Fibroblast of lung (primary cell): ENCODE data around the gene TSC1. TPM values are rescaled to one million over a fixed set of nuclear protein-coding genes. Genes with fewer than 3 reads are reported as not detected.

Experiments used
- DNase-seq, 2 donors: peaks; one replicate each; pipeline versions ENCODE4 v3.0.0 to v3.0.0-alpha.2; 2010; ENCODE audit warnings: low read depth in 2 of 2
- H2AFZ ChIP-seq: 2 replicates; pipeline ENCODE4 v1.5.1; 2012; ENCODE audit warnings: low read length, control low read depth, inconsistent platforms
- H3K27ac ChIP-seq: 2 replicates; pipeline ENCODE4 v1.5.1; 2011; ENCODE audit warnings: low read length, control low read depth; ENCODE audit not compliant: insufficient read depth
- H3K27me3 ChIP-seq: 2 replicates; pipeline ENCODE4 v1.5.1; 2011; ENCODE audit warnings: mild to moderate bottlenecking, low read length; ENCODE audit not compliant: control insufficient read depth, insufficient read depth
- H3K36me3 ChIP-seq: 2 replicates; pipeline ENCODE4 v1.5.1; 2011; ENCODE audit warnings: low read length; ENCODE audit not compliant: control insufficient read depth, insufficient read depth
- H3K4me1 ChIP-seq: 2 replicates; pipeline ENCODE4 v1.5.1; 2011; ENCODE audit warnings: low read length; ENCODE audit not compliant: control insufficient read depth, insufficient read depth; ENCODE audit errors: extremely low read depth
- H3K4me2 ChIP-seq: 2 replicates; pipeline ENCODE4 v1.5.1; 2011; ENCODE audit warnings: low read length, control low read depth; ENCODE audit not compliant: insufficient read depth; ENCODE audit errors: extremely low read depth
- H3K4me3 ChIP-seq, 4 experiments: fragments of 200-600 bp in 1 of 4; sonication (generic) in 1 of 4; replicated peaks in 1 of 4; 2 replicates each; pipeline ENCODE4 v1.5.1; 2011 to 2016; ENCODE audit warnings: low read length in 4 of 4, low read depth in 3 of 4, mild to moderate bottlenecking in 3 of 4, control low read depth in 2 of 4, inconsistent platforms in 1 of 4, mixed read lengths in 1 of 4; ENCODE audit not compliant: insufficient read depth in 1 of 4; ENCODE audit errors: control extremely low read depth in 1 of 4
- H3K79me2 ChIP-seq: 2 replicates; pipeline ENCODE4 v1.5.1; 2012; ENCODE audit warnings: mild to moderate bottlenecking, low read length, inconsistent platforms; ENCODE audit not compliant: control insufficient read depth, insufficient read depth
- H3K9ac ChIP-seq: 2 replicates; pipeline ENCODE4 v1.5.1; 2011; ENCODE audit warnings: mild to moderate bottlenecking, low read length, control low read depth; ENCODE audit not compliant: insufficient read depth
- H3K9me3 ChIP-seq: 2 replicates; pipeline ENCODE4 v1.5.1; 2012; ENCODE audit warnings: low read depth, low read length; ENCODE audit not compliant: control insufficient read depth, insufficient read depth
- H4K20me1 ChIP-seq: 2 replicates; pipeline ENCODE4 v1.5.1; 2011; ENCODE audit warnings: low read length; ENCODE audit not compliant: control insufficient read depth, insufficient read depth; ENCODE audit errors: extremely low read depth
- EZH2 ChIP-seq: IDR thresholded peaks from 2 replicates; pipeline ENCODE4 v1.5.1; 2012; ENCODE audit warnings: low read length, control low read depth, mild to moderate bottlenecking; ENCODE audit errors: missing control alignments
- polyA plus RNA-seq, 2 donors: library from polyadenylated mRNA; depleted of rRNA in 1 of 2; stranded (reverse) in 1 of 2; unstranded in 1 of 2; fragments of >200 nt; gene quantifications; 2 replicates each; pipeline ENCODE4 v1.2.1, GENCODE V29; 2011 to 2012; ENCODE audit warnings: missing spikeins in 1 of 2
- total RNA-seq: library from RNA; depleted of rRNA; stranded (reverse); fragments of >200 nt; gene quantifications from 2 replicates; pipeline ENCODE4 v1.2.1, GENCODE V29; 2014
- TF ChIP-seq, protein P1 (sequence below), 2 donors: IDR thresholded peaks in 1 of 2; conservative IDR thresholded peaks in 1 of 2; 1 replicate in 1 of 2; 2 replicates in 1 of 2; pipeline ENCODE4 v1.5.1; 2011 to 2012; ENCODE audit warnings: low read length in 2 of 2, control low read depth in 1 of 2, inconsistent platforms in 1 of 2, low read depth in 1 of 2, mild to moderate bottlenecking in 1 of 2

The TSC1 gene
- total and polyA plus RNA-seq, 2 donors (not counting 1 experiment from before 2014, with no cell fraction given), result 41.5 to 48.0 TPM

DNA sequence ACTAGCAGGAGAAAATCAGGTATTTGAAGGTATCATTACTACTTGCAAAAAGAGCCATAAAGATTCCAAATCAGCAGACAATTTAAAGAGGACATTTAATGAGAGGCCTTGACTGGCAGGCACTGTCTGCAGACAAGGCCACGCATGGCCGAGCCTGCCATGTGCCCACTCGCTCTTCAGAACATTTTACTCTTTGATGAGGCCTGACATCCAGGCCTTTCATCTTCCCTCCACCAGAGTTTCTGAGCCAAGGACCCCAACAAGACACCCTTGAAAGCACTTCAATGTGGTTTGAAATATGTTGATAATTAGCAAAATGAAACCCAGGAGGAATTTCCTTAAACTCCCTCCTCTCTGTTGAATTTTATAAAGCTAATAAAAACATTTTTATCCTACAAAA is 82.8 kb downstream of the TSC1 start:
- no peaks in the 10 kb centered on the region for H3K79me2 ChIP-seq
- H3K36me3 ChIP-seq, result no peaks in the 10 kb centered on the region
- H4K20me1 ChIP-seq, result no peaks in the 10 kb centered on the region
- no peak overlapping the region for H3K4me2 ChIP-seq
- no peak for TF ChIP-seq EZH2
- TF ChIP-seq, protein P1, sequence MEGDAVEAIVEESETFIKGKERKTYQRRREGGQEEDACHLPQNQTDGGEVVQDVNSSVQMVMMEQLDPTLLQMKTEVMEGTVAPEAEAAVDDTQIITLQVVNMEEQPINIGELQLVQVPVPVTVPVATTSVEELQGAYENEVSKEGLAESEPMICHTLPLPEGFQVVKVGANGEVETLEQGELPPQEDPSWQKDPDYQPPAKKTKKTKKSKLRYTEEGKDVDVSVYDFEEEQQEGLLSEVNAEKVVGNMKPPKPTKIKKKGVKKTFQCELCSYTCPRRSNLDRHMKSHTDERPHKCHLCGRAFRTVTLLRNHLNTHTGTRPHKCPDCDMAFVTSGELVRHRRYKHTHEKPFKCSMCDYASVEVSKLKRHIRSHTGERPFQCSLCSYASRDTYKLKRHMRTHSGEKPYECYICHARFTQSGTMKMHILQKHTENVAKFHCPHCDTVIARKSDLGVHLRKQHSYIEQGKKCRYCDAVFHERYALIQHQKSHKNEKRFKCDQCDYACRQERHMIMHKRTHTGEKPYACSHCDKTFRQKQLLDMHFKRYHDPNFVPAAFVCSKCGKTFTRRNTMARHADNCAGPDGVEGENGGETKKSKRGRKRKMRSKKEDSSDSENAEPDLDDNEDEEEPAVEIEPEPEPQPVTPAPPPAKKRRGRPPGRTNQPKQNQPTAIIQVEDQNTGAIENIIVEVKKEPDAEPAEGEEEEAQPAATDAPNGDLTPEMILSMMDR (conservative IDR thresholded peaks at IDR 0.05 in 1 of 2, IDR thresholded peaks at IDR 0.05 in 1 of 2; ENCODE audit: low read depth in 1 of 2, low read length in 2 of 2), result no peak
- no peak overlapping the region for H3K27ac ChIP-seq
- peaks cover 4% of the 10 kb centered on the region for H3K27me3 ChIP-seq
- no peak for DNase-seq
- H3K4me3 ChIP-seq, result no peak overlapping the region
- H2AFZ ChIP-seq, result no peak overlapping the region
- H3K9me3 ChIP-seq, result no peaks in the 10 kb centered on the region
- H3K4me1 ChIP-seq, result no peaks in the 10 kb centered on the region
- H3K9ac ChIP-seq, result no peak overlapping the region

DNA sequence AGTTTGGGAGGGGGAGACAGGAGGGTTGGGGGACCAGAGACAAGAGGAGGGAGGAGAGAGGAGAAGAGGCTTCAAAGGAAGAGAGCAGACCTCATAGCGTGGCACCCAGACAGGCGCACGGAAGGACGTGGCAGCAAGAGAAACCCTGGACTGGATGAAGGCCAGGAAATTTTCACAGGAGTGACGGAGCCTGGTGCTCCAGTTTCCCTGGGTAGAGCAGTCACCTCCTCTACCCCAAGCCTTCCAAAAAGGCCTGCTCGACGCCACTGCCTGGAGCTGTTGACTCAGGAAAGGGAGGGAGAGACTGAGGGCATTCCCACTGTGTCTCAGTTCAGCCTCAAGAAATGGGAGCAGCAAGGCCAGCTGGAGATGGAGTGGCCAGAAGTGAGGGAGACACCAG is 85.7 kb downstream of the TSC1 start:
- no peaks in the 10 kb centered on the region for H3K9me3 ChIP-seq
- H3K79me2 ChIP-seq, result no peaks in the 10 kb centered on the region
- H2AFZ ChIP-seq, result no peak overlapping the region
- TF ChIP-seq, protein P1 (conservative IDR thresholded peaks at IDR 0.05 in 1 of 2, IDR thresholded peaks at IDR 0.05 in 1 of 2; ENCODE audit: low read depth in 1 of 2, low read length in 2 of 2), result no peak
- TF ChIP-seq EZH2, result no peak
- DNase-seq, result no peak
- no peak overlapping the region for H3K9ac ChIP-seq
- H4K20me1 ChIP-seq, result no peaks in the 10 kb centered on the region
- H3K36me3 ChIP-seq, result no peaks in the 10 kb centered on the region
- no peak overlapping the region for H3K27ac ChIP-seq
- peaks cover 5% of the 10 kb centered on the region for H3K27me3 ChIP-seq
- no peak overlapping the region for H3K4me3 ChIP-seq
- no peaks in the 10 kb centered on the region for H3K4me1 ChIP-seq
- no peak overlapping the region for H3K4me2 ChIP-seq

DNA sequence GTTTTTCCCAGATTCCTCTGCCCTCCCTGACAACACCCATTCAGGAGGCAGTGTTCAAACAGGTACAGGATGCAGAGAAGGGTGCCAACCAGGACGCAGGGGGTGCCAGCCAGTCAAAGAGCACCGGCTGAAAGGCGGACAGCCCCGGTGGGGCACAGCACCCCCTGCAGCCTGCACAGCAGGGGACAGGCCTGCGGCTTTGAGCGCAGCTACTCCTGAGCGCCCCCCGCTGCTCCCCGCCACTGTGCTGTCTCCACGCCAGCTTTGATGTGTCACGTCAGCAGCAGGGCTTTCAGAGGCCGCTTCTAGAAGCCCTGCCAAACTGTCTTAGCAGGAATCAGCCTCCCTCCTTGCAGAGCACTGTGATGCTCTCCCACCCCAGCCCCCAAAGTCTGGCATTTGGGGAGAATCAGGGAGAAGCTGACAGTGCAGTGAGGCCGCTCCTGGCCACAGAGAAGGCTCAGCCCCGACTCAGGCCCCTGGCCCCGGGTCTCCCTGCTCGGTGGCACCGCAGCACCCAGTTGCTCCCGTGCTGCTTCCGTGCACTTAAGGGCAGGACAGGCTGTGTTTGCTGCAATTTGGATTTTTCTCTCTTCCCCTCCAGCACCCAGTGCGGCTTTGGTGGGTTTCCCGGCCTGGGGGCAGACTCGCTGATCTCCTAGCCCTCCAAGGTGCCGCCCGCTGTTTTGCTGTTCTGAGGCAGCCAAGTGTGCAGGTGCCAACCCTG is 86.6 kb downstream of the TSC1 start:
- Histone ChIP-seq H2AFZ (no peak overlapping the region), H3K4me3 (no peak overlapping the region), H3K27ac (no peak overlapping the region), H3K4me1 (no peaks in the 10 kb centered on the region), H3K9me3 (no peaks in the 10 kb centered on the region), H3K79me2 (no peaks in the 10 kb centered on the region), H3K36me3 (no peaks in the 10 kb centered on the region), H3K4me2 (no peak overlapping the region), H3K27me3 (peaks cover 5% of the 10 kb centered on the region), H4K20me1 (no peaks in the 10 kb centered on the region), H3K9ac (no peak overlapping the region)
- no peak for TF ChIP-seq EZH2
- TF ChIP-seq, protein P1 (conservative IDR thresholded peaks at IDR 0.05 in 1 of 2, IDR thresholded peaks at IDR 0.05 in 1 of 2; ENCODE audit: low read depth in 1 of 2, low read length in 2 of 2), result peak in 1 of 2 donors; percentile 11
- DNase-seq, result peak; percentile 22 to 40
